Panc1 (cell line): ENCODE data around the gene PRODH2. TPM values are rescaled to one million over a fixed set of nuclear protein-coding genes. Genes with fewer than 3 reads are reported as not detected.
A peak's percentile ranks its signal among the peaks of the same experiment; 100 is the strongest.

Source experiments
- ATAC-seq: fragments of 200-7000 bp; cut with Tn5 transposase; 2 replicates; pipeline ENCODE4 v1.9.1; 2020; ENCODE audit warnings: mild to moderate bottlenecking, moderate library complexity
- BruUV-seq: library from RNA; stranded (reverse); fragments of 400-500 nt; replicated peaks from 2 replicates; lab custom pipeline; 2021; lab: Mats Ljungman, UMichigan
- CTCF ChIA-PET: fragments of 300-600 bp; sonication (Branson Sonifier 250); formaldehyde crosslinking; loops from one replicate; lab custom pipeline; 2022; ENCODE audit warnings: antibody characterized with exemption; lab: Charles Lee
- POLR2A ChIA-PET: fragments of 300-600 bp; sonication (Branson Sonifier 250); formaldehyde crosslinking; loops from one replicate; lab custom pipeline; 2022; ENCODE audit warnings: antibody characterized with exemption; lab: Charles Lee
- DNase-seq: peaks from one replicate; pipeline ENCODE4 v3.0.0-alpha.2; 2010; ENCODE audit warnings: low read depth, low spot score
- H3K27ac ChIP-seq: 2 replicates; pipeline ENCODE4 v1.5.1; 2011; ENCODE audit warnings: mild to moderate bottlenecking, low read length, inconsistent platforms
- H3K27me3 ChIP-seq: fragments of 200-500 bp; sonication (Bioruptor generic); 2 replicates; pipeline ENCODE4 v1.6.0; 2014; ENCODE audit warnings: low read length, inconsistent platforms; ENCODE audit not compliant: control insufficient read depth, insufficient read depth
- H3K36me3 ChIP-seq: fragments of 200-500 bp; sonication (Bioruptor generic); 2 replicates; pipeline ENCODE4 v1.5.1; 2014; ENCODE audit warnings: inconsistent platforms, mild to moderate bottlenecking, low read length, moderate library complexity; ENCODE audit not compliant: control insufficient read depth, insufficient read depth
- H3K4me1 ChIP-seq: 2 replicates; pipeline ENCODE4 v1.5.1; 2011; ENCODE audit warnings: inconsistent platforms, mild to moderate bottlenecking, low read length, moderate library complexity; ENCODE audit not compliant: control insufficient read depth, insufficient read depth
- H3K4me3 ChIP-seq, 2 experiments: 2 replicates each; pipeline ENCODE4 v1.5.1; 2011 to 2012; ENCODE audit warnings: low read depth in 2 of 2, low read length in 2 of 2, mild to moderate bottlenecking in 2 of 2, inconsistent platforms in 1 of 2, moderate library complexity in 1 of 2
- H3K9me3 ChIP-seq: fragments of 200-500 bp; sonication (Bioruptor generic); 2 replicates; pipeline ENCODE4 v1.5.1; 2014; ENCODE audit warnings: low read depth, mild to moderate bottlenecking, inconsistent platforms, low read length, moderate library complexity; ENCODE audit not compliant: control insufficient read depth, insufficient read depth
- POLR2AphosphoS5 ChIP-seq: IDR thresholded peaks from 2 replicates; pipeline ENCODE4 v1.6.1; 2012; ENCODE audit warnings: mild to moderate bottlenecking, low read depth, low read length, moderate library complexity
- SIN3A ChIP-seq: IDR thresholded peaks from 2 replicates; pipeline ENCODE4 v1.6.1; 2012; ENCODE audit warnings: low read depth, mild to moderate bottlenecking, low read length, moderate library complexity, borderline replicate concordance; ENCODE audit not compliant: insufficient read depth
- TCF7L2 ChIP-seq: IDR thresholded peaks from 2 replicates; pipeline ENCODE4 v1.6.1; 2011; ENCODE audit warnings: mild to moderate bottlenecking, low read depth, low read length, inconsistent platforms
- in situ Hi-C: cut with HindIII; loops from 2 replicates; pipeline ENCODE4 v1.10.0; 2016; ENCODE audit warnings: low sequenced_read_pairs, low pct_unique_long_range_greater_than_20kb
- intact Hi-C: fragments of 100-400 bp; cut with micrococcal nuclease; formaldehyde crosslinking; loops from one replicate; pipeline ENCODE4 v1.10.0; 2022; ENCODE audit not compliant: unreplicated experiment
- total RNA-seq: library from RNA; stranded (reverse); gene quantifications from one replicate; pipeline ENCODE4 v1.2.1, GENCODE V29; 2021; ENCODE audit not compliant: unreplicated experiment
- TF ChIP-seq, protein P1 (sequence below), 2 experiments: IDR thresholded peaks; 2 replicates each; pipeline ENCODE4 v1.6.1; 2011 to 2012; ENCODE audit warnings: low read depth in 2 of 2, control low read depth in 1 of 2, low read length in 1 of 2, mild to moderate bottlenecking in 1 of 2, moderate library complexity in 1 of 2; ENCODE audit not compliant: insufficient read depth in 1 of 2
- TF ChIP-seq, protein P2 (sequence below): fragments of 450-650 bp; IDR thresholded peaks from 2 replicates; pipeline ENCODE4 v1.5.1; 2017; ENCODE audit warnings: mild to moderate bottlenecking

The PRODH2 gene
- total RNA-seq, 1 experiment from 2014 or later: not detected

DNA sequence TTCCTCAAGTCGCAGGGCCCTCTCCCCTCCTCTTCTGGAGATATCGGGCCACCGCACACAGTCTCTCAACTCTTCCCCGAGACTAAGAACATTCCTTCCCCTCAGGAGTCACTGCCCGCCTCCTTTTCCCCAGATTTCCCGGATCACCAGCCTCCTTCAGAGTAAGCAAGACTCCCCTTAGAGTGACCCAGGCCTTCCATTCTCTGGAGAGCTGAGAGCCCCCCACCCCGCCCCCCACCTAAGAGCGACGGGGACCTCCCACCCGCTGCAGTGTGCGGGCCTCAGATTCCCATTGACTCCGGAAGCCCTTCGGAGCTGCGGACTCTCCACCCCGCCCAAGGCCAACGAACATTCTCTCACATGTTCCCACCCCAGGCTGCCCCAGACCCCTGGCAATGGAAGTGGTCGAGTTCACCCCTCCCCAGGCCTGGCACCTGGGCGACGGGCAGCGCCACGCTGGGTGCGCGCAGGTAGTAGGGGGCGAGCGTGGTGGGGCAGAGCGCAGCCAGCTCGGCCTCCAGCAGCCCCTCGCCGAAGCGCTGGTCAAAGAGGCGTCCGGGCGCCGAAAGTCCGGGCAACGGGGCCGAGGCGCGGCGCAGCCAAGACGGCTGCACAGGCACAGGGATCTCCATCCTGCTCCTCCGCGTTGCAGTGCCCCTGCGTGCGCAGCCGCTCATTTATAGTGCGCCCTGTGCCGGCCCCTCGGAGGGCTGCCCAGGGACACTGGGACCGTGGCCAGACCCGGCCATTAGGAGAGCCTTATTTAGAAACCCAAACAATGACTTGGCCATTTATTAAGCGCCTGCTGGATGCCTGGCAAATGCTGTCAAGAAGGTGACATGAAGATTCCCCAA is 56.0 kb downstream of the PRODH2 start, which contains the start of gene HSPB6:
Gene HSPB6 (minus strand): TSS at position 653 of the 854 bp plus-strand sequence. CDS start 21 bp downstream, at position 632.
- in situ Hi-C loops (no loop called here), intact Hi-C loops (no loop called here)
- peaks cover 16% of the 10 kb centered on the region for H3K4me1 ChIP-seq
- H3K4me3 ChIP-seq: peak within 1 kb of the TSS; percentile 95 to 99
- POLR2A ChIA-PET: no interaction called here
- ATAC-seq (no peak), DNase-seq (no peak)
- TF ChIP-seq POLR2AphosphoS5: no peak
- TF ChIP-seq TCF7L2: no peak
- TF ChIP-seq, protein P1, sequence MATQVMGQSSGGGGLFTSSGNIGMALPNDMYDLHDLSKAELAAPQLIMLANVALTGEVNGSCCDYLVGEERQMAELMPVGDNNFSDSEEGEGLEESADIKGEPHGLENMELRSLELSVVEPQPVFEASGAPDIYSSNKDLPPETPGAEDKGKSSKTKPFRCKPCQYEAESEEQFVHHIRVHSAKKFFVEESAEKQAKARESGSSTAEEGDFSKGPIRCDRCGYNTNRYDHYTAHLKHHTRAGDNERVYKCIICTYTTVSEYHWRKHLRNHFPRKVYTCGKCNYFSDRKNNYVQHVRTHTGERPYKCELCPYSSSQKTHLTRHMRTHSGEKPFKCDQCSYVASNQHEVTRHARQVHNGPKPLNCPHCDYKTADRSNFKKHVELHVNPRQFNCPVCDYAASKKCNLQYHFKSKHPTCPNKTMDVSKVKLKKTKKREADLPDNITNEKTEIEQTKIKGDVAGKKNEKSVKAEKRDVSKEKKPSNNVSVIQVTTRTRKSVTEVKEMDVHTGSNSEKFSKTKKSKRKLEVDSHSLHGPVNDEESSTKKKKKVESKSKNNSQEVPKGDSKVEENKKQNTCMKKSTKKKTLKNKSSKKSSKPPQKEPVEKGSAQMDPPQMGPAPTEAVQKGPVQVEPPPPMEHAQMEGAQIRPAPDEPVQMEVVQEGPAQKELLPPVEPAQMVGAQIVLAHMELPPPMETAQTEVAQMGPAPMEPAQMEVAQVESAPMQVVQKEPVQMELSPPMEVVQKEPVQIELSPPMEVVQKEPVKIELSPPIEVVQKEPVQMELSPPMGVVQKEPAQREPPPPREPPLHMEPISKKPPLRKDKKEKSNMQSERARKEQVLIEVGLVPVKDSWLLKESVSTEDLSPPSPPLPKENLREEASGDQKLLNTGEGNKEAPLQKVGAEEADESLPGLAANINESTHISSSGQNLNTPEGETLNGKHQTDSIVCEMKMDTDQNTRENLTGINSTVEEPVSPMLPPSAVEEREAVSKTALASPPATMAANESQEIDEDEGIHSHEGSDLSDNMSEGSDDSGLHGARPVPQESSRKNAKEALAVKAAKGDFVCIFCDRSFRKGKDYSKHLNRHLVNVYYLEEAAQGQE (IDR thresholded peaks at IDR 0.05; ENCODE audit: insufficient read depth in 1 of 2, low read depth in 2 of 2, low read length in 1 of 2): no peak
- no peak for TF ChIP-seq SIN3A
- TF ChIP-seq, protein P2, sequence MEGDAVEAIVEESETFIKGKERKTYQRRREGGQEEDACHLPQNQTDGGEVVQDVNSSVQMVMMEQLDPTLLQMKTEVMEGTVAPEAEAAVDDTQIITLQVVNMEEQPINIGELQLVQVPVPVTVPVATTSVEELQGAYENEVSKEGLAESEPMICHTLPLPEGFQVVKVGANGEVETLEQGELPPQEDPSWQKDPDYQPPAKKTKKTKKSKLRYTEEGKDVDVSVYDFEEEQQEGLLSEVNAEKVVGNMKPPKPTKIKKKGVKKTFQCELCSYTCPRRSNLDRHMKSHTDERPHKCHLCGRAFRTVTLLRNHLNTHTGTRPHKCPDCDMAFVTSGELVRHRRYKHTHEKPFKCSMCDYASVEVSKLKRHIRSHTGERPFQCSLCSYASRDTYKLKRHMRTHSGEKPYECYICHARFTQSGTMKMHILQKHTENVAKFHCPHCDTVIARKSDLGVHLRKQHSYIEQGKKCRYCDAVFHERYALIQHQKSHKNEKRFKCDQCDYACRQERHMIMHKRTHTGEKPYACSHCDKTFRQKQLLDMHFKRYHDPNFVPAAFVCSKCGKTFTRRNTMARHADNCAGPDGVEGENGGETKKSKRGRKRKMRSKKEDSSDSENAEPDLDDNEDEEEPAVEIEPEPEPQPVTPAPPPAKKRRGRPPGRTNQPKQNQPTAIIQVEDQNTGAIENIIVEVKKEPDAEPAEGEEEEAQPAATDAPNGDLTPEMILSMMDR: no peak
- H3K27ac ChIP-seq: peak within 1 kb of the TSS; percentile 100
- no peaks in the 10 kb centered on the region for H3K36me3 ChIP-seq
- CTCF ChIA-PET: no interaction called here
- no peaks in the 10 kb centered on the region for H3K27me3 ChIP-seq
- H3K9me3 ChIP-seq: no peaks in the 10 kb centered on the region
- no TSS peak for BruUV-seq

- TF ChIP-seq, protein P1 (IDR thresholded peaks at IDR 0.05; ENCODE audit: insufficient read depth in 1 of 2, low read depth in 2 of 2, low read length in 1 of 2): no peak
- TF ChIP-seq TCF7L2 (no peak), POLR2AphosphoS5 (no peak), SIN3A (no peak)
- TF ChIP-seq, protein P2: no peak
- no TSS peak for BruUV-seq
- H3K27ac ChIP-seq: no peak overlapping the region
- in situ Hi-C loops (no loop called here), intact Hi-C loops (no loop called here)
- DNase-seq (no peak), ATAC-seq (no peak)
- no peaks in the 10 kb centered on the region for H3K27me3 ChIP-seq
- H3K4me3 ChIP-seq: no peak overlapping the region
- H3K9me3 ChIP-seq: no peaks in the 10 kb centered on the region
- CTCF ChIA-PET: no interaction called here
- POLR2A ChIA-PET: no interaction called here
- H3K4me1 ChIP-seq: peaks cover 16% of the 10 kb centered on the region
- H3K36me3 ChIP-seq: no peaks in the 10 kb centered on the region
Observed at GRCh38 chr19:35755550-35756376, 56.9 kb downstream of the PRODH2 start.
